NCI-H187 (cell line): ENCODE measurements around the gene ASTN2.
A peak's percentile ranks its signal among the peaks of the same experiment; 100 is the strongest.

Experiments used
- DNase-seq, 2 experiments: peaks; one replicate each; lab custom pipeline; 2025; lab: John Stamatoyannopoulos, UW

ASTN2 gene

GRCh38 chr9:117413346-117414219, 1.3 kb downstream of the ASTN2 start:
- DNase-seq = no peak

GRCh38 chr9:117412841-117413240, 2.0 kb downstream of the ASTN2 start:
- no peak for DNase-seq

GRCh38 chr9:117412006-117412715, 2.7 kb downstream of the ASTN2 start:
- DNase-seq = no peak

GRCh38 chr9:117411547-117411946, 3.3 kb downstream of the ASTN2 start:
- DNase-seq = no peak

GRCh38 chr9:117409321-117409720, 5.5 kb downstream of the ASTN2 start:
- DNase-seq = no peak

GRCh38 chr9:117407436-117408022, 7.3 kb downstream of the ASTN2 start:
- DNase-seq = no peak

- DNase-seq = no peak
These were observed 8.7 kb downstream of the ASTN2 start for GRCh38 chr9:117405950-117406705.

- no peak for DNase-seq
These were observed 11.0 kb downstream of the ASTN2 start for GRCh38 chr9:117403848-117404247.

- DNase-seq = no peak
These were observed 11.4 kb downstream of the ASTN2 start for GRCh38 chr9:117403403-117403811.

GRCh38 chr9:117400171-117400570, 14.7 kb downstream of the ASTN2 start:
- DNase-seq = peak in 1 of 2 experiments; percentile 64

- DNase-seq = no peak
These were observed 19.7 kb downstream of the ASTN2 start for GRCh38 chr9:117395151-117395650.

GRCh38 chr9:117394655-117395054, 20.2 kb downstream of the ASTN2 start:
- no peak for DNase-seq

- DNase-seq = no peak
These were observed 21.9 kb downstream of the ASTN2 start for GRCh38 chr9:117392992-117393391.

GRCh38 chr9:117387422-117387821, 27.4 kb downstream of the ASTN2 start:
- no peak for DNase-seq

GRCh38 chr9:117379341-117379740, 35.5 kb downstream of the ASTN2 start:
- DNase-seq = no peak

- no peak for DNase-seq
These were observed 37.8 kb downstream of the ASTN2 start for GRCh38 chr9:117377046-117377445.

GRCh38 chr9:117375956-117376355, 38.9 kb downstream of the ASTN2 start:
- DNase-seq = no peak

- no peak for DNase-seq
These were observed 40.7 kb downstream of the ASTN2 start for GRCh38 chr9:117374076-117374725.

GRCh38 chr9:117368684-117369230, 46.1 kb downstream of the ASTN2 start:
- no peak for DNase-seq

GRCh38 chr9:117365438-117365837, 49.4 kb downstream of the ASTN2 start:
- DNase-seq = no peak

- DNase-seq = no peak
These were observed 51.9 kb downstream of the ASTN2 start for GRCh38 chr9:117363006-117363405.
